ENCODE results near the gene HOOK2.

Gene HOOK2

GRCh38 chr19:12793290-12794195 is 18.2 kb upstream of the HOOK2 start:
- DNase-seq = peak; percentile 91

- DNase-seq = no peak
Measured at GRCh38 chr19:12792853-12793289, 17.5 kb upstream of the HOOK2 start.

DNA sequence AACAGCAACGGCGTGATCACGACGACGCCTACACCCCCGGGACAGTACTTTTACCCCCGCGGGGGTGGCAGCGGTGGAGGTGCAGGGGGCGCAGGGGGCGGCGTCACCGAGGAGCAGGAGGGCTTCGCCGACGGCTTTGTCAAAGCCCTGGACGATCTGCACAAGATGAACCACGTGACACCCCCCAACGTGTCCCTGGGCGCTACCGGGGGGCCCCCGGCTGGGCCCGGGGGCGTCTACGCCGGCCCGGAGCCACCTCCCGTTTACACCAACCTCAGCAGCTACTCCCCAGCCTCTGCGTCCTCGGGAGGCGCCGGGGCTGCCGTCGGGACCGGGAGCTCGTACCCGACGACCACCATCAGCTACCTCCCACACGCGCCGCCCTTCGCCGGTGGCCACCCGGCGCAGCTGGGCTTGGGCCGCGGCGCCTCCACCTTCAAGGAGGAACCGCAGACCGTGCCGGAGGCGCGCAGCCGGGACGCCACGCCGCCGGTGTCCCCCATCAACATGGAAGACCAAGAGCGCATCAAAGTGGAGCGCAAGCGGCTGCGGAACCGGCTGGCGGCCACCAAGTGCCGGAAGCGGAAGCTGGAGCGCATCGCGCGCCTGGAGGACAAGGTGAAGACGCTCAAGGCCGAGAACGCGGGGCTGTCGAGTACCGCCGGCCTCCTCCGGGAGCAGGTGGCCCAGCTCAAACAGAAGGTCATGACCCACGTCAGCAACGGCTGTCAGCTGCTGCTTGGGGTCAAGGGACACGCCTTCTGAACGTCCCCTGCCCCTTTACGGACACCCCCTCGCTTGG is 16.9 kb upstream of the HOOK2 start:
- peak; percentile 79 for DNase-seq

GRCh38 chr19:12791345-12792050 is 16.1 kb upstream of the HOOK2 start, which contains the start of gene JUNB:
TSS of gene JUNB (plus strand) at chr19:12791486. CDS start at chr19:12791772, 286 bp downstream.
- DNase-seq = peak; percentile 96

- DNase-seq = no peak
Measured at GRCh38 chr19:12790628-12791344, 15.4 kb upstream of the HOOK2 start.

GRCh38 chr19:12789904-12790619 is 14.7 kb upstream of the HOOK2 start:
- peak; percentile 91 for DNase-seq

- DNase-seq = peak; percentile 53
Measured at GRCh38 chr19:12789098-12789903, 13.9 kb upstream of the HOOK2 start.

DNA sequence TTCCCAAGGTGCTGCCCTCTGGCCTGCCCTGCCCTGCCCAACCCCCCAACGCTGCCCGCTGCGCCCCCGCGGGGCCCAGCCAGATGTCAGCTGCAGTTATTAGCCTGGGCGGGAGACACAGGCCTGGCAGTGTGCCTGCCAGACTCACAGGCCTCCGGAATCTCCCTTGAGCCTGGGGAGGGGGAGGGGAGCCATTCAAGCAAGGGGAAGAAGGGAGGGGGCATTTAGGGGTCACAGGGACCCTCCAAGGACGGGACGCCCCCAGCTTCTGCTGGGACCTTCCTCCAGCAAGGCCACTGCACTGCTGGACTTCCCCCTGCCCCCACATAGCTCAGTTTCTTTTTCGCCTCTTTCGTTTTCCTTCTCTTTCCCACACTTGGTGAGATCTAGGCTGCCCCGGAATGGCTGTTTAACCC is 13.3 kb upstream of the HOOK2 start:
- DNase-seq = peak; percentile 47

GRCh38 chr19:12788042-12788681 is 12.8 kb upstream of the HOOK2 start:
- DNase-seq = no peak

GRCh38 chr19:12787458-12787857 is 12.1 kb upstream of the HOOK2 start:
- DNase-seq = no peak

DNA sequence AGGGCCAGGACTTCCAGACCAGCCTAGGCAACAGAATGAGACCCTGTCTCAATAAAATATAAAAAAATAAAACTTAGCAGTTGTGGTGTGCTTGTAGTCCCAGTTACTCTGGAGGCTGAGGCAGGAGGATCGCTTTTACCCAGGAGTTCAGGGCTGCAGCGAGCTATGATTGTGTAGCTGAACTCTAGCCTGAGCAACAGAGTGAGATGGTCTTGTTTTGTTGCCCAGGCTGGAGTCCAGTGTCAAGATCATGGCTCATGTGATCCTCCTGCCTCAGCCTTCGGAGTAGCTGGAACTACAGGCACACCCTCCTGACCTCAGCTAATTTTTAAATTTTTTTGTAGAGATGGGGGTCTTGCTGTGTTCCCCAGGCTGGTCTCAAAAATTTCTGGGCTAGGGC is 11.6 kb upstream of the HOOK2 start:
- no peak for DNase-seq

- DNase-seq = no peak
Measured at GRCh38 chr19:12786141-12786870, 11.0 kb upstream of the HOOK2 start.

- no peak for DNase-seq
Measured at GRCh38 chr19:12785431-12786031, 10.2 kb upstream of the HOOK2 start.

- peak; percentile 20 for DNase-seq
Measured at GRCh38 chr19:12784871-12785430, 9.6 kb upstream of the HOOK2 start.

DNA sequence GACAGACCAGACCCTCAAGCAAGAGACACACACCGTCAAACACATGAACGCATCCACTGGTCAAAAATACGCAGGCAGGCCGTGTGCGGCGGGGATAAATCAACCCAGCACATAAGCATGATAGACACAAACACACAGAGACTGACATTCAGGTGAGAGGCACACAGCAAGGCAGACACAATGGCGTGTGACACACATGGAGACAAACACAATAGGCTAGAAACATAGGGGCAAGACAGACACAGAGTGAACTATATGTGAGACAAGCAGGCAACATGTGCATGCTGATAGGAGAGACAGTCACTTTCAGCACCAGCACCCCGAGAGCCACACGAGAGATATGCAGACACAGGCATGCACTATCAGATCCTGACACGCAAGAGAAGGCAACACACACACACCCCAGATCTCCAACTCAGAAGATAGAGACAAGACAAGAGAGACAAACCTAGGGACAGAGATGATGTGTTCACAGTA is 9.1 kb upstream of the HOOK2 start:
- DNase-seq = peak; percentile 23

DNA sequence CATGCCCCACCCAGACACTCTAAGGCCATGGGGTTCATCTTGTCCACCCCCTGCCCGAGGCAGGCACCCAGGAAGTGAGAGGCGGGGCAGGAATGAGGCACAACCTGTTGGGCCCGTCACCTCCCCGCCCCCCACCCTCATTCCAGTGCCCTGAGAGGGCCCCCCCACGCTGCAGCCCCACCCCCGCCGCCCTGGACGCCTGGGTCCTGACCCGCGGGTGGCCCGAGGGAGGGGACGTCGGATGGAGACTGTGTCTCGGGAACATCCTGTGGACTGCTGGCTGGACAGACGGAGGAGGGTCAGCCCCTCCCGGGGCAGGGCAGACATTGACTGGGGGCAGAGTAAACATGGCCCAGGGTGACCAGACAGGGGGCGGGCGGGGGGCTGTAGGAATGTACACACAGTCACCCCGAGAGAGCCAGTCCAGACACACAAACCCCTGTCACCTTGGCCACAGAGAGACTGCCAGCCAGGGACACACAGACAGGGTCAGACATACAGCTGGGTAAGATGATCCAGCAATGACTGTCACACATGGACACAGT is 8.6 kb upstream of the HOOK2 start:
- DNase-seq = peak; percentile 22

DNA sequence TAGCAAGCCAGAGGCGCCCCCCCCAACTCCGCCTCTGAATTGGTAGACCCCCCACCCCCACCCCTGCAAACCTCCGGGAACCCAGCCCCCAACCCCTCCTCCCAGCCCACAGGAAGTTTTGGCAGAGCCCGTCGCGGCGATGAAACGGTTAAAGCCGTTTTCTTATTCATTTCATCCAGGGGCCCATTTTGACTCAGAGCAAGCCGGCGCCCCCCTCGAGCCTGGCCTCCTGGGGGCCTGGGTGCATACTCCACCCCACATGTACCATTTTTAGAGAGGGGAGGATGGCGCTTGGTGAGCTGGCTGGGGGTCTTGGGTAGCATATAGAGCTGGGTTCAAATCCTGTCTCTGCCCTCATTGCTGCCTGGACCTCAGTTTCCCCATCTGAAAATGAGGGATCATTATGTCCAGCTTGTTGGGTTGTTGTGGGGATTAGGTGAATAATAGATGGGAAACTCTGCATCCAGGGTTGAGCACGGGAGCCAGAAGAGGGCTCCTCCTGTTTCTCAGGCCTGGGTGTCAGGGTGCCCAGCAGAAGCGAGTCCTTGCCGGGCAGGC is 8.0 kb upstream of the HOOK2 start:
- DNase-seq = peak; percentile 59
